Measurements from ENCODE around the gene ITGB1.
"Not testable (repeated sequence)": the region's sequence is repeated elsewhere in the genome, so short reads cannot be mapped to it uniquely, and the experiment has no call there.

The ITGB1 gene

DNA sequence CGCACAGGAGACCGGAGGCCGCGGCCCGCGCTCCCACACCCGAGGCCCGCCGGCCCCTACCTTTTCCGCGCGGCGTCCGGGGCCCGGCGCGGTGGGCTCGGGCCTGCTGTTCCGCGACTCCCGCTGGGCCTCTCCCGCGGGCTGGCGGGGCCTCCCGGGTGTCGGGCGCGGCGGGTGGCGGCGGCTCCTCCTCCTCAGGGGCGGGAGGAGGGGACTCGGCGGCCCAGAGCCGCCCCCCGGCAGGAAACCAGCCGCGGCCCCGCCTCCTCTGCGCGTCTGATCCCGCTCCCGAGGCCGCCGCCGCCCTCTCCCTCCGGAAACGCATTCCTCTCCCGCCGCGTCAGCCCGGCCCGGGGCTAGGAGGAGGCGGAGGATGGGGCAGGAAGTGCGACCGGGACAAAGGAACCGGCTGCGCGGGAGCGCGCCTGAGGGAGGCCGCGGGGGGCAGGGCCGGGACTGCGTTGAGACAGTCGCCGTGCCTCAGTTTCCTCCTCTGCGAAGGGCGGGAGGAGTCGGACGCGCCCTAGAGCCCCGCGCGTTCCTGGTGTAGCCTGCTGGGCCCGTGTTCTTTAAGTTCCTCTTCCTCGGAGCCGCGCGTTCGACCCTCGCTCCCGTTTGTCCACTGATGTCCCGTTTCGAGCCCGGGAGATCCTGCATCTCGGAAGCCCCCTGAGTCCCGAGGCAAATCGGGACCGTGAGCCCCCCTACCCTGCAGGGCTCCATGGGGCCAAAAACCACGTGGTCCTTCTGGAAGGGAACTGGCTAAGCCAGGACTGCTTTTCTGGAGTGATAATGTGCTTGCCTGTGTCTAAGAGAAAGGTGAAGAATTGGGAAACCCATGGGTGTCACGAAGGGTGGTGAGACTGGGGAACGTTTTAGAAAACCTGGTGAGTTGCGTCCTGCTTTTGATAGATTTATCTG is at the start of gene ITGB1:
Gene ITGB1 (minus strand): TSS at position 146 of the 921 bp plus-strand sequence. CDS start 22,672 bp downstream, outside the sequence.
- DNase-seq (ENCODE audit: low spot score), result peak; percentile 98
- TF ChIP-seq CTCF (IDR thresholded peaks at IDR 0.05), result no peak
- Histone ChIP-seq H3K4me3 (peak within 1 kb of the TSS; percentile 97), H3K27ac (peak within 1 kb of the TSS; percentile 96 to 99)

GRCh38 chr10:33006342-33006887 is 48.4 kb upstream of the ITGB1 start:
- peak overlapping the region; percentile 88 to 95 for H3K27ac ChIP-seq
- peak overlapping the region; percentile 80 for H3K4me3 ChIP-seq
- TF ChIP-seq CTCF (IDR thresholded peaks at IDR 0.05), result no peak
- DNase-seq (ENCODE audit: low spot score), result no peak

- Histone ChIP-seq H3K27ac (peak overlapping the region; percentile 88 to 95), H3K4me3 (peak overlapping the region; percentile 80)
- peak; percentile 96 for DNase-seq (ENCODE audit: low spot score)
- no peak for TF ChIP-seq CTCF (IDR thresholded peaks at IDR 0.05)
Observed at GRCh38 chr10:33005322-33006301, 47.6 kb upstream of the ITGB1 start.

GRCh38 chr10:33001908-33002492 is 44.0 kb upstream of the ITGB1 start:
- no peak for DNase-seq (ENCODE audit: low spot score)
- Histone ChIP-seq H3K4me3 (no peak overlapping the region), H3K27ac (no peak overlapping the region)
- no peak for TF ChIP-seq CTCF (IDR thresholded peaks at IDR 0.05)

- not testable (repeated sequence) for DNase-seq (ENCODE audit: low spot score); H3K27ac ChIP-seq; H3K4me3 ChIP-seq
Observed at GRCh38 chr10:32998060-32998581, 40.1 kb upstream of the ITGB1 start.

DNA sequence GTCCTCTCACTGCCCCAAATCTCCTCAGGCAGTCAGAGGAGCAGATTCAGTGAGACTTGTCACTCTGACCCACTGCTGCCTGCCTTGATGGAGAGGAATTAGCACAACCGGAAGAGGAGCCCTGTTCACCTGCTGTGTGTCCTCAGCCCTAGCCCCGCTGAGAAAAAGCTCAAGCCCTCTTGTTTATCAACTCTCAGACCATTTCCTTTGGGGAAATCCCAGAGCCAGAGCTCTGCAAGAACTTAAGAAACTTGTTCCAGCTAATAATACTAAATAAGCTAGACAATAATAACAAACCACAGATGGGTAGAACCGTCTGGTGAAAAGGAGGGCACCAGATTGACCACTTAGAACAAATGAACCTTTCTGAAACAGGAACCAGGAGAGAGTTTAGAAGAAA is 37.7 kb upstream of the ITGB1 start:
- no peak for TF ChIP-seq CTCF (IDR thresholded peaks at IDR 0.05)
- peak overlapping the region in 1 of 2 donors; percentile 32 for H3K27ac ChIP-seq
- DNase-seq (ENCODE audit: low spot score), result no peak

More for the DNA sequence above, 37.7 kb upstream of the ITGB1 start:
- H3K4me3 ChIP-seq, result no peak overlapping the region
